Measurements from ENCODE around the gene MAD1L1.

Gene MAD1L1

GRCh38 chr7:2152646-2153045 is 80.1 kb downstream of the MAD1L1 start:
- no peak for DNase-seq

GRCh38 chr7:2151801-2152612 is 80.7 kb downstream of the MAD1L1 start:
- DNase-seq: no peak

- no peak for DNase-seq
Measured at GRCh38 chr7:2151237-2151636, 81.5 kb downstream of the MAD1L1 start.

GRCh38 chr7:2150445-2150815 is 82.3 kb downstream of the MAD1L1 start:
- DNase-seq: no peak

GRCh38 chr7:2149672-2150444 is 82.9 kb downstream of the MAD1L1 start:
- DNase-seq: no peak

- no peak for DNase-seq
Measured at GRCh38 chr7:2148814-2149213, 83.9 kb downstream of the MAD1L1 start.

- no peak for DNase-seq
Measured at GRCh38 chr7:2148189-2148588, 84.6 kb downstream of the MAD1L1 start.

GRCh38 chr7:2146676-2147472 is 85.9 kb downstream of the MAD1L1 start:
- no peak for DNase-seq

- DNase-seq: peak in 1 of 2 donors; percentile 50
Measured at GRCh38 chr7:2145835-2146580, 86.7 kb downstream of the MAD1L1 start.

- DNase-seq: no peak
Measured at GRCh38 chr7:2144926-2145325, 87.8 kb downstream of the MAD1L1 start.

- DNase-seq: no peak
Measured at GRCh38 chr7:2143981-2144595, 88.7 kb downstream of the MAD1L1 start.

- DNase-seq: no peak
Measured at GRCh38 chr7:2143450-2143849, 89.3 kb downstream of the MAD1L1 start.

- DNase-seq: no peak
Measured at GRCh38 chr7:2142386-2142785, 90.4 kb downstream of the MAD1L1 start.

- DNase-seq: no peak
Measured at GRCh38 chr7:2141651-2142050, 91.1 kb downstream of the MAD1L1 start.

- no peak for DNase-seq
Measured at GRCh38 chr7:2141021-2141410, 91.7 kb downstream of the MAD1L1 start.

GRCh38 chr7:2140216-2141020 is 92.3 kb downstream of the MAD1L1 start:
- no peak for DNase-seq

GRCh38 chr7:2139004-2139699 is 93.6 kb downstream of the MAD1L1 start:
- DNase-seq: no peak

- peak; percentile 79 to 85 for DNase-seq
Measured at GRCh38 chr7:2138146-2138765, 94.5 kb downstream of the MAD1L1 start.

GRCh38 chr7:2134740-2135139 is 98.0 kb downstream of the MAD1L1 start:
- DNase-seq: no peak

- no peak for DNase-seq
Measured at GRCh38 chr7:2132243-2132642, 100.5 kb downstream of the MAD1L1 start.
